ENCODE results near the gene FIZ1.

GRCh38 chr19:55621205-55621672 lies 21.9 kb upstream of the FIZ1 start:
- no peak for TF ChIP-seq CTCF (IDR thresholded peaks at IDR 0.05; ENCODE audit: low read length)
- no peak for TF ChIP-seq EZH2 (optimal IDR thresholded peaks at IDR 0.05; ENCODE audit: low read depth, low read length)
